Hepatocyte (in vitro differentiated cells): Measurements from ENCODE around the gene CCDC78. TPM values are rescaled to one million over a fixed set of nuclear protein-coding genes. Genes with fewer than 3 reads are reported as not detected.

Experiments
- DNase-seq: peaks from one replicate; pipeline ENCODE4 v3.0.0-alpha.2; 2016; ENCODE audit warnings: low spot score
- H2AFZ ChIP-seq: fragments of 200-600 bp; sonication (generic); 2 replicates; pipeline ENCODE4 v1.6.0; 2016; ENCODE audit warnings: antibody characterized with exemption, mild to moderate bottlenecking
- H3K27ac ChIP-seq: fragments of 200-600 bp; sonication (generic); 2 replicates; pipeline ENCODE4 v1.5.1; 2016; ENCODE audit warnings: mild to moderate bottlenecking
- H3K27me3 ChIP-seq: fragments of 200-600 bp; sonication (generic); 2 replicates; pipeline ENCODE4 v1.6.1; 2016
- H3K36me3 ChIP-seq: fragments of 200-600 bp; sonication (generic); replicated peaks from 2 replicates; pipeline ENCODE4 v1.5.1; 2016; ENCODE audit warnings: low read depth; ENCODE audit not compliant: insufficient read depth
- H3K4me1 ChIP-seq: fragments of 200-600 bp; sonication (generic); 2 replicates; pipeline ENCODE4 v1.5.1; 2016; ENCODE audit warnings: mild to moderate bottlenecking, moderate library complexity; ENCODE audit not compliant: insufficient read depth
- H3K4me2 ChIP-seq: fragments of 200-600 bp; sonication (generic); 2 replicates; pipeline ENCODE4 v1.6.0; 2016
- H3K4me3 ChIP-seq: fragments of 200-600 bp; sonication (generic); 2 replicates; pipeline ENCODE4 v1.5.1; 2016; ENCODE audit warnings: mild to moderate bottlenecking
- H3K79me2 ChIP-seq: fragments of 200-600 bp; sonication (generic); 2 replicates; pipeline ENCODE4 v1.6.0; 2017; ENCODE audit warnings: mild to moderate bottlenecking
- H3K9me2 ChIP-seq: fragments of 200-600 bp; sonication (generic); replicated peaks from 2 replicates; pipeline ENCODE4 v1.6.0; 2017; ENCODE audit warnings: mild to moderate bottlenecking; ENCODE audit not compliant: insufficient read depth
- H3K9me3 ChIP-seq: fragments of 200-600 bp; sonication (generic); 2 replicates; pipeline ENCODE4 v1.5.1; 2016; ENCODE audit warnings: low read depth, mild to moderate bottlenecking
- H4K20me1 ChIP-seq: fragments of 200-600 bp; sonication (generic); 2 replicates; pipeline ENCODE4 v1.6.0; 2016; ENCODE audit warnings: mild to moderate bottlenecking; ENCODE audit not compliant: insufficient read depth, poor library complexity, severe bottlenecking
- CTCF ChIP-seq: fragments of 200-600 bp; sonication (generic); IDR thresholded peaks from 2 replicates; pipeline ENCODE4 v1.5.1; 2016; ENCODE audit warnings: antibody characterized with exemption, mild to moderate bottlenecking; ENCODE audit not compliant: poor library complexity
- EZH2 ChIP-seq: fragments of 200-600 bp; sonication (generic); IDR thresholded peaks from 2 replicates; pipeline ENCODE4 v1.6.1; 2016; ENCODE audit warnings: antibody characterized with exemption, mild to moderate bottlenecking, borderline replicate concordance
- EZH2phosphoT487 ChIP-seq: fragments of 200-600 bp; sonication (generic); IDR thresholded peaks from one replicate; pipeline ENCODE4 v1.6.1; 2018; ENCODE audit warnings: antibody characterized with exemption, mild to moderate bottlenecking, low read depth, moderate library complexity; ENCODE audit not compliant: unreplicated experiment, severe bottlenecking
- WGBS: methylation state at CpG from one replicate; pipeline ENCODE4 v1.1.6; 2016; ENCODE audit warnings: low lambda C conversion rate; ENCODE audit errors: missing lambda C conversion rate; 5-methylcytosine and 5-hydroxymethylcytosine counted together
- polyA plus RNA-seq: library from polyadenylated mRNA; unstranded; fragments of >200 nt; fragmentation: Nextera tagmentation; extraction: Ambion mirVana; gene quantifications from 2 replicates; pipeline ENCODE4 v1.2.1, GENCODE V29; 2016
- total RNA-seq: library from RNA; depleted of rRNA; stranded (reverse); fragments of >200 nt; gene quantifications from 2 replicates; pipeline ENCODE4 v1.2.3, GENCODE V29; 2014

The CCDC78 gene
- total and polyA plus RNA-seq, 2 experiments from 2014 or later, result 2.2 to 6.8 TPM

GRCh38 chr16:730666-731509, 4.6 kb upstream of the CCDC78 start:
- H2AFZ ChIP-seq, result no peak overlapping the region
- H3K4me1 ChIP-seq, result peaks cover 17% of the 10 kb centered on the region
- no peaks in the 10 kb centered on the region for H3K9me2 ChIP-seq
- H3K27me3 ChIP-seq, result peaks cover 7% of the 10 kb centered on the region
- H4K20me1 ChIP-seq, result no peaks in the 10 kb centered on the region
- DNase-seq, result no peak
- no peaks in the 10 kb centered on the region for H3K36me3 ChIP-seq
- H3K4me3 ChIP-seq, result no peak overlapping the region
- no peak overlapping the region for H3K4me2 ChIP-seq
- no peak overlapping the region for H3K27ac ChIP-seq
- no peaks in the 10 kb centered on the region for H3K79me2 ChIP-seq
- TF ChIP-seq EZH2phosphoT487 (no peak), EZH2 (no peak), CTCF (no peak)
- whole genome bisulfite sequencing, result 93% methylated on average over 22 of the region's 22 CpGs
- H3K9me3 ChIP-seq, result no peaks in the 10 kb centered on the region

- Histone ChIP-seq H4K20me1 (no peaks in the 10 kb centered on the region), H3K4me3 (no peak overlapping the region), H3K9me3 (no peaks in the 10 kb centered on the region), H3K4me2 (no peak overlapping the region), H3K27me3 (peaks cover 7% of the 10 kb centered on the region), H3K27ac (no peak overlapping the region), H3K4me1 (peaks cover 17% of the 10 kb centered on the region), H3K79me2 (no peaks in the 10 kb centered on the region), H2AFZ (no peak overlapping the region), H3K9me2 (no peaks in the 10 kb centered on the region), H3K36me3 (no peaks in the 10 kb centered on the region)
- TF ChIP-seq EZH2phosphoT487, result no peak
- no peak for TF ChIP-seq CTCF
- TF ChIP-seq EZH2, result no peak
- 95% methylated on average over 36 of the region's 37 CpGs for WGBS
- no peak for DNase-seq
These were observed 3.8 kb upstream of the CCDC78 start for GRCh38 chr16:729768-730665.

GRCh38 chr16:728890-729744, 2.9 kb upstream of the CCDC78 start:
- Histone ChIP-seq H3K9me3 (no peaks in the 10 kb centered on the region), H4K20me1 (no peaks in the 10 kb centered on the region), H3K36me3 (no peaks in the 10 kb centered on the region), H3K9me2 (no peaks in the 10 kb centered on the region), H2AFZ (no peak overlapping the region), H3K27me3 (peaks cover 7% of the 10 kb centered on the region), H3K27ac (no peak overlapping the region), H3K4me1 (peaks cover 17% of the 10 kb centered on the region), H3K4me3 (no peak overlapping the region), H3K79me2 (no peaks in the 10 kb centered on the region), H3K4me2 (peak overlapping the region; percentile 99)
- 71% methylated on average over 47 of the region's 55 CpGs for WGBS
- DNase-seq, result no peak
- TF ChIP-seq CTCF (no peak), EZH2phosphoT487 (no peak), EZH2 (no peak)
